Subcutaneous abdominal adipose tissue (tissue), 5 donors: ENCODE measurements around the gene SMIM17.
A peak's percentile ranks its signal among the peaks of the same experiment; 100 is the strongest.

ENCODE experiments used
- H3K27ac ChIP-seq: one replicate; pipeline ENCODE4 v1.7.0; 2013; ENCODE audit warnings: low read depth, mild to moderate bottlenecking, inconsistent platforms, low read length, moderate library complexity
- H3K27me3 ChIP-seq, 5 donors: one replicate each; pipeline ENCODE4 v1.7.0; 2013; ENCODE audit warnings: low read length in 5 of 5, inconsistent platforms in 1 of 5; ENCODE audit not compliant: control insufficient read depth in 5 of 5, insufficient read depth in 4 of 5
- H3K36me3 ChIP-seq, 5 donors: one replicate each; pipeline ENCODE4 v1.7.0; 2013; ENCODE audit warnings: low read length in 5 of 5; ENCODE audit not compliant: control insufficient read depth in 5 of 5, insufficient read depth in 5 of 5
- H3K4me1 ChIP-seq, 5 donors: one replicate each; pipeline ENCODE4 v1.7.0; 2013; ENCODE audit warnings: low read length in 5 of 5, mild to moderate bottlenecking in 3 of 5, moderate library complexity in 1 of 5; ENCODE audit not compliant: control insufficient read depth in 5 of 5, insufficient read depth in 5 of 5
- H3K4me3 ChIP-seq, 5 donors: one replicate each; pipeline ENCODE4 v1.7.0; 2013; ENCODE audit warnings: low read length in 5 of 5, low read depth in 1 of 5
- H3K9ac ChIP-seq, 5 donors: one replicate each; pipeline ENCODE4 v1.7.0; 2013; ENCODE audit warnings: low read length in 5 of 5, mild to moderate bottlenecking in 4 of 5, moderate library complexity in 3 of 5
- H3K9me3 ChIP-seq, 5 donors: one replicate each; pipeline ENCODE4 v1.7.0; 2013; ENCODE audit warnings: low read length in 5 of 5; ENCODE audit not compliant: control insufficient read depth in 5 of 5
- donor health status: healthy.
- donor health status: healthy.
- donor health status: healthy.
- donor health status: healthy.
- donor health status: healthy.

SMIM17 gene

DNA sequence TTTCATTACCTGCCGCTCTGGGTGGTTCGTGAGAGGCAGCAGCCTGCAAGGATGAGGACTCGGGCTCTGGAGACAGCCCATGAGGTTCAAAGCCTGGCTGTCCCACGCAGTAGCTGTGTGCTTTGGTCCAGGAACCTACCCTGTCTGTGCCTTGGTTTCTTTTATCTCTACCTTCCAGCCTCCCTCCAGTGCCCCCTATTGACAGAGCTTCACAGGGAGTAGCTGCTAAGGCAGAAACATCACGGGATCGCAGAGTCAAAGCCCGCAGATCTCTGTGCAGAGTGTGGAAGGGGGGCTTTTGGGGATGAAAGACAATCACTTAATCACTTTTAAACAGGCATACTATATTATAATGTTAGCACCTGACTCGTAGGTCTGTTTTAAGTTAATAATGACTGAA lies 31.7 kb upstream of the SMIM17 start:
- H3K4me3 ChIP-seq, result peak overlapping the region in 3 of 5 donors; percentile 4 to 16 (median 5)
- no peaks in the 10 kb centered on the region for H3K27me3 ChIP-seq
- no peak overlapping the region for H3K9ac ChIP-seq
- H3K4me1 ChIP-seq, result peaks cover 0 to 10% (median 3%) of the 10 kb centered on the region in 5 donors
- H3K9me3 ChIP-seq, result peaks cover 9 to 64% (median 50%) of the 10 kb centered on the region in 5 donors
- peaks cover 0 to 21% (median 13%) of the 10 kb centered on the region in 5 donors for H3K36me3 ChIP-seq
- no peak overlapping the region for H3K27ac ChIP-seq

DNA sequence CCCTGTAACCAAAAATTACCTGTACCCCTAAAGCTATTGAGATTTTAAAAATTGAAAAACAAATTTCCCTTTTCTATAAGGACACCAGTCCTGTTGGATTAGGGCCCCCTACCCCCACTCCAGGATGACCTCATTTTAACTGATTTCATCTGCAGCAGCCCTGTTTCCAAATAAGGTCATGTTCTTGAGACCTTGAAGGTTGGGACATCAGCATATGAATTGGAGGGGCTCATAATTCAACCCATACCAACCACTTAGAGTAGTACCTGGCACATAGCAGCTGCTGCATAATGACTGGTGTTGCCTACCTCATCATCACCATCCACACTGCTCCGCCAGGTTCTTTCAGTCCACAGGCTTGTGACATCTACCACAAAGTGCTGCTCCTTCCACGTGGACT lies 30.2 kb upstream of the SMIM17 start:
- Histone ChIP-seq H3K4me1 (peaks cover 0 to 10% (median 3%) of the 10 kb centered on the region in 5 donors), H3K36me3 (peaks cover 1 to 23% (median 16%) of the 10 kb centered on the region in 5 donors), H3K9ac (no peak overlapping the region), H3K27me3 (no peaks in the 10 kb centered on the region), H3K9me3 (peaks cover 9 to 63% (median 49%) of the 10 kb centered on the region in 5 donors), H3K4me3 (peak overlapping the region in 2 of 5 donors; percentile 0 to 23), H3K27ac (peak overlapping the region; percentile 35)

DNA sequence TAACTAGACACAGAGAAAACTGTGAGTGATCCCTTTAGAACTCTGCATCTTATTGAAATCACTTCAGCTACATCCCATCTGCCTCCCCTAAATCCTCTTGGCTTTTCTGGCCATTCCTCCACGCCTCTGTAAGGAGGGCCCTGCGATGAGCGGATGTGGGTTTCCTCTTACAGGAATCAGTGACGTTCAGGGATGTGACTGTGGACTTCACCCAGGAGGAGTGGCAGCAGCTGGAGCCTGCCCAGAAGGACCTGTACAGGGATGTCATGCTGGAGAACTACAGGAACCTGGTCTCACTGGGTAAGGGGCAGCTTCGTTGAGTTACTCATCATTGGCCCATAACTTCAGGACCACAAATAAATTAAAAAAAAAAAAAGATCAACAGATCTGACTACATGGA lies 29.3 kb upstream of the SMIM17 start:
- Histone ChIP-seq H3K4me3 (peak overlapping the region in 2 of 5 donors; percentile 0 to 3), H3K9me3 (peaks cover 9 to 66% (median 43%) of the 10 kb centered on the region in 5 donors), H3K9ac (no peak overlapping the region), H3K27ac (peak overlapping the region; percentile 35), H3K27me3 (no peaks in the 10 kb centered on the region), H3K36me3 (peaks cover 7 to 23% (median 22%) of the 10 kb centered on the region in 5 donors), H3K4me1 (peaks cover 0 to 10% (median 3%) of the 10 kb centered on the region in 5 donors)

DNA sequence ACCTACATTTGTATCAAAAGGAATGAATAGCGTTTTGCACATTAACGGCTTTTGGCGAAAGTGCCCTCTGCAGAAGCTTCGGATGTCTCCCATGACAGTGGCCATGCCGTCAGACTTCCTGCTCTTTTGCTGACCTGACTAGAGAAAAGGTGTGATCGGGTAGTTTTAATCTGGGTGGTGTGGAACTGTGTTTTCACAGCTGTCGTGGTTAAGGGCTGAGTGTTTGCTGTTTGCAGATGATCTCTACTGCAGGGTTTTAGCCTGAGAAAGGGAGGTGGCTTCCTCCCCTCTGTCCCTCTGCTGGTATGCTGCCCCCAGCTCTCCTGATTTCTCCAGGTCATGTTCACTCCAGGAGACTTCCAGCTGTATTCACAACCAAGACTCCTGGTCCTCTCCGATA lies 25.4 kb upstream of the SMIM17 start:
- Histone ChIP-seq H3K9ac (no peak overlapping the region), H3K4me3 (peak overlapping the region in 1 of 5 donors; percentile 24), H3K27me3 (no peaks in the 10 kb centered on the region), H3K36me3 (peaks cover 10 to 35% (median 25%) of the 10 kb centered on the region in 5 donors), H3K27ac (no peak overlapping the region), H3K4me1 (peaks cover 0 to 7% (median 5%) of the 10 kb centered on the region in 5 donors), H3K9me3 (peaks cover 6 to 65% (median 42%) of the 10 kb centered on the region in 5 donors)

DNA sequence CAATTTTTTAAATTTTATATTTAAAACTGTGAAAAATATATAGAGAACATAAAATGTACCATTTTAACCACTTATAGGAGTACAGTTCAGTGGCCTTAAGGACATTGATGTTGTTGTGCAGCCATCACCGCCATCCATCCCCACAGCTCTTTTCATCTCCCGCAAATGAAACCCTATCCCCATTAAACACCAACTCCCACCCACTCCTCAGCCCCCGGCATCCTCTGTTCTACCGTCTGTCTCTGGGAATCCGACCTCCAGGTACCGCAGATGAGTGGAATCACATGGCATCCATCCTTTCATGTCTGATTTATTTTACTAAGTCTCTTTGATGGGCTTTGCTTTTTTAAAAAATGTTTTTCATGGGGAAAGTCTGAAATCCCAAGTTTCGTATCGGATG lies 23.8 kb upstream of the SMIM17 start:
- no peak overlapping the region for H3K27ac ChIP-seq
- peaks cover 0 to 5% (median 0%) of the 10 kb centered on the region in 5 donors for H3K4me1 ChIP-seq
- H3K4me3 ChIP-seq, result no peak overlapping the region
- H3K9me3 ChIP-seq, result peaks cover 6 to 68% (median 44%) of the 10 kb centered on the region in 5 donors
- H3K9ac ChIP-seq, result no peak overlapping the region
- no peaks in the 10 kb centered on the region for H3K27me3 ChIP-seq
- H3K36me3 ChIP-seq, result peaks cover 18 to 41% (median 37%) of the 10 kb centered on the region in 5 donors

DNA sequence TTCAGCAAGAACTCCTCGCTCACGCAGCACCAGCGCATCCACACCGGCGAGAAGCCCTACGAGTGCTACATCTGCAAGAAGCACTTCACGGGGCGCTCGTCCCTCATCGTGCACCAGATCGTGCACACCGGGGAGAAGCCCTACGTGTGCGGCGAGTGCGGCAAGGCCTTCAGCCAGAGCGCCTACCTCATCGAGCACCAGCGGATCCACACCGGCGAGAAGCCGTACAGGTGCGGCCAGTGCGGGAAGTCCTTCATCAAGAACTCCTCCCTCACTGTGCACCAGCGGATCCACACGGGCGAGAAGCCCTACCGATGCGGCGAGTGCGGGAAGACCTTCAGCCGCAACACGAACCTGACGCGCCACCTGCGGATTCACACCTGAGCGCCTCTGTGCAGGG lies 20.6 kb upstream of the SMIM17 start:
- Histone ChIP-seq H3K4me3 (peak overlapping the region in 2 of 5 donors; percentile 25 to 46), H3K36me3 (peaks cover 9 to 52% (median 50%) of the 10 kb centered on the region in 5 donors), H3K9me3 (peaks cover 3 to 70% (median 42%) of the 10 kb centered on the region in 5 donors)

DNA sequence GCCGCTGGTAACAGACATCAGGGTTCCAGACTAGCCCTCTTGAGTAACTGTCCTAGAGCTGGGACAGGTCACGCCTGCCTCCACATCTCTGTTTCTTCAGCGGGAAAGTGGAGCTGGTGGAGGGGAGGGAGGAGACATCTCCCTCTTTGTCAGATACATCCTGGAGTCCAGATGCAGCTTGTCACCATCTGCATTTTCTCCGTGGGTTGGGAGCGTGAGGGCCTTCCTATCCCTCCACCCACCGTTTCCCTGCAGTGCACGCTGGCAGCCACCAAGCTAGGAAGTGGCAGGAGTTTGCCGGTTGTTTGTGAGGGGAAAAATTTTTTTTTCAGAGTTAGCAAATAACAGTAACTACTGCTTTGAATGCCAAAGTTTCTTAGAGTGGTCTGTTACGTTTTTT lies 20.0 kb upstream of the SMIM17 start:
- peaks cover 9 to 48% (median 45%) of the 10 kb centered on the region in 5 donors for H3K36me3 ChIP-seq
- H3K9ac ChIP-seq, result no peak overlapping the region
- peaks cover 0 to 5% (median 0%) of the 10 kb centered on the region in 5 donors for H3K4me1 ChIP-seq
- H3K4me3 ChIP-seq, result peak overlapping the region in 3 of 5 donors; percentile 16 to 46 (median 30)
- no peaks in the 10 kb centered on the region for H3K27me3 ChIP-seq
- peaks cover 0 to 70% (median 46%) of the 10 kb centered on the region in 5 donors for H3K9me3 ChIP-seq
- no peak overlapping the region for H3K27ac ChIP-seq

More for the DNA sequence above, 20.6 kb upstream of the SMIM17 start:
- Histone ChIP-seq H3K27ac (no peak overlapping the region), H3K27me3 (no peaks in the 10 kb centered on the region), H3K9ac (no peak overlapping the region), H3K4me1 (peaks cover 0 to 5% (median 0%) of the 10 kb centered on the region in 5 donors)

DNA sequence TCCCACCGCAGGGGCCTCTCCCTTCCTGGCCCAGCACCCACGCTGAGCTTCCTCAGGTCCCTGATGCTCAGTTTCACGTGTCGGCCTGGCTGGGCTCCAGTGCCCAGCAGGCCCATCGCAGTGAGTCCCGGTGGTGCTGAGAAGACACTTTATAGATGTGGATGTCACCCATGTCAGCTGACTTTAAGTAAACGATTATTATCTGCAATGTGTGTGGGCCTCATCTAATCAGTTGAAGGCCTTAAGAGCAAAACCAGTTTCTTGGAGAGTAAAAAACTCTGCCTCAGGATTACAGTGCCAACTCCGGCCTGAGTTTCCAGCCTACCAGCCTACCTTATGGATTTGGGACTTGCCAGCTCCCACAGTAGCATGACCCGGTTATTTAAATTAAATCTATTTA lies 17.3 kb upstream of the SMIM17 start:
- H3K9ac ChIP-seq, result no peak overlapping the region
- peaks cover 9 to 44% (median 41%) of the 10 kb centered on the region in 5 donors for H3K36me3 ChIP-seq
- H3K4me3 ChIP-seq, result peak overlapping the region in 1 of 5 donors; percentile 3
- H3K9me3 ChIP-seq, result peaks cover 0 to 74% (median 63%) of the 10 kb centered on the region in 5 donors
- peaks cover 0 to 4% (median 0%) of the 10 kb centered on the region in 5 donors for H3K4me1 ChIP-seq
- no peaks in the 10 kb centered on the region for H3K27me3 ChIP-seq
- no peak overlapping the region for H3K27ac ChIP-seq

DNA sequence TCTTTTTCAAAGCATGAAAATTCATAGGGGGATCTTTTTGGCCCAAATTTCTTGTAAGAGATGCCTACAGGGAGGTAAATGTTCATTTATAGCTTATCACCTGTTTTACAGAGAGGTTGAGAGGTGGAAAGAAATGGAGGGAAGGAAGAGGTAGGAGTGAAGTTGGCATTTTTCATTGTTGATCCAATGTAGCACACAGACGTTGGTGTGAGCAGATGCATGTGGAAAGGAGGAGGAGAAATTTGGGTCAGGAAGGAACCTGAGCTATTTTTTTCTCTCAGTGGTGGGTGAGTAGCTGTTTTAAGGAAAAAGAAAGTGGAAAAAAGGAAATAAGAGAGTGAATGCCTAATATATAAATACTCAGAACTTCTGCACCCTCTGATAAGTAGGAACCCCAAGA lies 9.9 kb upstream of the SMIM17 start:
- H3K4me1 ChIP-seq, result no peaks in the 10 kb centered on the region
- H3K9me3 ChIP-seq, result peaks cover 7 to 61% (median 58%) of the 10 kb centered on the region in 5 donors
- no peak overlapping the region for H3K9ac ChIP-seq
- H3K36me3 ChIP-seq, result no peaks in the 10 kb centered on the region
- H3K4me3 ChIP-seq, result no peak overlapping the region
- no peaks in the 10 kb centered on the region for H3K27me3 ChIP-seq
- no peak overlapping the region for H3K27ac ChIP-seq

DNA sequence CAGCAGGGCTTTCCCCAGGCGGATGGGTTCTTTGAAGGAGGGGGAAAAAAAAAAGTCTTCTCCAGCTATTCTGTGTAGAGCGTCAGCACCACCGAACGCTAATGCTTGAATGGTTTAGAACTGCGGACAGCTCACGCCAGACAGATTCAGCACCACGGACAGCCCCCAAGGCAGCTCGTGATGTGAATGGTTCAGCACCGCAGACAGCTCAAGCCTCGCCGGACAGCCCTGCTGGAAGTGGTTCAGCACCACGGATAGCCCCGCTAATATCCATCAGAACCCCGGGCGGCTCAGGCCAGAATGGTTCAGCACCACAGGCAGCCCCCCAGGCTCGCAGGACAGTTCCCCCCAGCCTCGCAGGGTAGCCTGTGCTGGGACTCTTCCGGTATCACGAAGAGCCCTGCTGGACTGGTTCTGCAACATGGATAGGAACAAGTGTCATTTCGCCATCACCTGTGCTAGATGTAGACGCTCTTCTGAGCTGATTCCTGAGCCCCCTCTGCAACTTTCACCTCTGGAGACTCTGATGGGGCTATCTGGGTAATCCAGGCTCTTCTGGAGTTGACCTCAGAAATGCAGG lies 4.9 kb upstream of the SMIM17 start:
- peaks cover under 1 to 3% (median under 1%) of the 10 kb centered on the region in 5 donors for H3K27me3 ChIP-seq

More for the DNA sequence above, 4.9 kb upstream of the SMIM17 start:
- Histone ChIP-seq H3K4me1 (no peaks in the 10 kb centered on the region), H3K27ac (no peak overlapping the region), H3K4me3 (no peak overlapping the region), H3K36me3 (no peaks in the 10 kb centered on the region), H3K9ac (no peak overlapping the region), H3K9me3 (peaks cover 6 to 29% (median 20%) of the 10 kb centered on the region in 5 donors)
